GM12878 (cell line): Measurements from ENCODE around the gene SNTA1. TPM values are rescaled to one million over a fixed set of nuclear protein-coding genes. Genes with fewer than 3 reads are reported as not detected.

Experiments
- ATAC-seq: fragments of 200-7000 bp; cut with Tn5 transposase; 3 replicates; pipeline ENCODE4 v1.9.1; 2020; ENCODE audit warnings: mild to moderate bottlenecking, moderate library complexity
- BruUV-seq: library from RNA; stranded (reverse); fragments of 400-500 nt; replicated peaks from 2 replicates; lab custom pipeline; 2021; lab: Mats Ljungman, UMichigan
- CTCF ChIA-PET: fragments of 300-600 bp; sonication (Branson Sonifier 250); formaldehyde crosslinking; extraction: SDS; loops from one replicate; lab custom pipeline; 2021; ENCODE audit warnings: inconsistent platforms; lab: Yijun Ruan, JAX
- POLR2A ChIA-PET: fragments of 350-600 bp; formaldehyde crosslinking; extraction: SDS; loops from one replicate; lab custom pipeline; 2021; ENCODE audit warnings: inconsistent platforms; lab: Charles Lee
- RAD21 ChIA-PET: fragments of 300-600 bp; sonication (Branson Sonifier 250); formaldehyde crosslinking; loops from one replicate; lab custom pipeline; 2023; ENCODE audit warnings: antibody characterized with exemption; ENCODE audit not compliant: unreplicated experiment; lab: Charles Lee
- SMC1A ChIA-PET: fragments of 300-600 bp; sonication (Branson Sonifier 250); formaldehyde crosslinking; loops from one replicate; lab custom pipeline; 2023; ENCODE audit not compliant: unreplicated experiment, uncharacterized antibody; lab: Charles Lee
- DNase-seq: peaks from one replicate; pipeline ENCODE4 v3.0.0-alpha.2; 2011; ENCODE audit warnings: low read depth, low spot score
- FAIRE-seq: peaks from 3 replicates; lab custom pipeline; 2011; peaks lifted over from hg19 to GRCh38; lab: Jason Lieb, UNC
- H2AFZ ChIP-seq: 2 replicates; pipeline ENCODE4 v1.6.0; 2011; ENCODE audit warnings: low read depth, low read length, control low read depth; ENCODE audit not compliant: control insufficient read depth
- H3K27ac ChIP-seq: 2 replicates; pipeline ENCODE4 v1.5.1; 2011; ENCODE audit warnings: control low read depth; ENCODE audit not compliant: control insufficient read depth, insufficient read depth
- H3K27me3 ChIP-seq, 2 experiments: replicated peaks in 1 of 2; 2 replicates each; pipeline versions ENCODE4 v1.6.0 to v1.6.1; 2011; ENCODE audit warnings: low read length in 1 of 2; ENCODE audit not compliant: control insufficient read depth in 2 of 2, insufficient read depth in 2 of 2
- H3K36me3 ChIP-seq, 2 experiments: 2 replicates each; pipeline ENCODE4 v1.5.1; 2011; ENCODE audit warnings: low read length in 1 of 2; ENCODE audit not compliant: control insufficient read depth in 2 of 2, insufficient read depth in 2 of 2
- H3K4me1 ChIP-seq: 2 replicates; pipeline ENCODE4 v1.6.1; 2011; ENCODE audit warnings: mild to moderate bottlenecking, low read length, moderate library complexity, mixed read lengths; ENCODE audit not compliant: control insufficient read depth, insufficient read depth
- H3K4me2 ChIP-seq: 2 replicates; pipeline ENCODE4 v1.6.0; 2011; ENCODE audit warnings: control low read depth; ENCODE audit not compliant: control insufficient read depth, insufficient read depth
- H3K4me3 ChIP-seq: fragments of 200-600 bp; sonication (generic); 2 replicates; pipeline ENCODE4 v1.5.1; 2016
- H3K79me2 ChIP-seq: 2 replicates; pipeline ENCODE4 v1.6.0; 2011; ENCODE audit warnings: low read length; ENCODE audit not compliant: control insufficient read depth, insufficient read depth
- H3K9ac ChIP-seq: 2 replicates; pipeline ENCODE4 v1.8.0; 2011; ENCODE audit warnings: low read length, control low read depth, mixed read lengths; ENCODE audit not compliant: control insufficient read depth, insufficient read depth
- H3K9me3 ChIP-seq: replicated peaks from 3 replicates; pipeline ENCODE4 v1.5.1; 2011; ENCODE audit warnings: mild to moderate bottlenecking, low read length; ENCODE audit not compliant: control insufficient read depth, insufficient read depth
- H4K20me1 ChIP-seq: 2 replicates; pipeline ENCODE4 v1.6.0; 2011; ENCODE audit not compliant: control insufficient read depth, insufficient read depth
- ATF3 ChIP-seq: IDR thresholded peaks from 2 replicates; pipeline ENCODE4 v1.6.1; 2011; ENCODE audit warnings: low read depth, mild to moderate bottlenecking, low read length, moderate library complexity, borderline replicate concordance; ENCODE audit errors: extremely low read depth
- EP300 ChIP-seq, 2 experiments: fragments of 150-350 bp in 1 of 2; IDR thresholded peaks; 2 replicates each; pipeline ENCODE4 v1.6.1; 2011 to 2012; ENCODE audit warnings: low read depth in 2 of 2, low read length in 2 of 2, borderline replicate concordance in 1 of 2, improper control_type of control experiment in 1 of 2, inconsistent platforms in 1 of 2; ENCODE audit not compliant: control insufficient read depth in 1 of 2
- KDM1A ChIP-seq: fragments of 200-600 bp; sonication (generic); IDR thresholded peaks from 2 replicates; pipeline ENCODE4 v1.6.1; 2016; ENCODE audit warnings: borderline replicate concordance
- MTA2 ChIP-seq: fragments of 450-650 bp; IDR thresholded peaks from 2 replicates; pipeline ENCODE4 v1.6.1; 2016; ENCODE audit warnings: low read depth, mild to moderate bottlenecking, moderate library complexity
- MXI1 ChIP-seq: fragments of 150-350 bp; IDR thresholded peaks from 2 replicates; pipeline ENCODE4 v1.6.1; 2011; ENCODE audit warnings: low read depth, mild to moderate bottlenecking, inconsistent platforms, low read length, improper control_type of control experiment
- NFYA ChIP-seq: IDR thresholded peaks from 2 replicates; pipeline ENCODE4 v1.6.1; 2011; ENCODE audit warnings: low read depth, mild to moderate bottlenecking, low read length, improper control_type of control experiment, borderline replicate concordance
- NR2F1 ChIP-seq: fragments of 450-650 bp; conservative IDR thresholded peaks from 2 replicates; pipeline ENCODE4 v1.6.1; 2017; ENCODE audit warnings: mild to moderate bottlenecking
- PAX5 ChIP-seq: IDR thresholded peaks from 2 replicates; pipeline ENCODE4 v1.6.1; 2011; ENCODE audit warnings: low read depth, low read length, borderline replicate concordance
- RAD21 ChIP-seq: IDR thresholded peaks from 2 replicates; pipeline ENCODE4 v1.6.1; 2011; ENCODE audit warnings: mild to moderate bottlenecking, low read depth, low read length, moderate library complexity; ENCODE audit not compliant: insufficient read depth
- RB1 ChIP-seq: fragments of 450-650 bp; formaldehyde crosslinking; IDR thresholded peaks from 2 replicates; pipeline ENCODE4 v1.6.1; 2017; ENCODE audit warnings: mild to moderate bottlenecking, borderline replicate concordance
- TAF1 ChIP-seq: IDR thresholded peaks from 2 replicates; pipeline ENCODE4 v1.6.1; 2011; ENCODE audit warnings: mild to moderate bottlenecking, low read depth, low read length, borderline replicate concordance
- ZBTB4 ChIP-seq: fragments of 450-650 bp; formaldehyde crosslinking; IDR thresholded peaks from 2 replicates; pipeline ENCODE4 v1.4.0; 2022; ENCODE audit warnings: mild to moderate bottlenecking, moderate library complexity
- WGBS: methylation state at CpG from one replicate; pipeline ENCODE4 v1.1.6; 2016; ENCODE audit warnings: low lambda C conversion rate; ENCODE audit not compliant: insufficient replicate concordance, insufficient coverage; ENCODE audit errors: missing lambda C conversion rate; 5-methylcytosine and 5-hydroxymethylcytosine counted together
- in situ Hi-C: fragments of 300-500 bp; cut with MboI; formaldehyde crosslinking; loops from 9 replicates; pipeline ENCODE4 v1.14.3; 2018; ENCODE audit warnings: mixed read lengths
- intact Hi-C: fragments of 100-400 bp; cut with micrococcal nuclease; formaldehyde crosslinking; loops from one replicate; pipeline ENCODE4 v1.14.2; 2022; ENCODE audit not compliant: unreplicated experiment
- polyA plus RNA-seq, 11 experiments: library from polyadenylated mRNA; depleted of rRNA in 4 of 11; unstranded in 6 of 11; stranded (reverse) in 5 of 11; fragments of >200 nt; fragmentation: Nextera tagmentation in 4 of 11; fragmentation: Illumina TruSeq in 1 of 11; extraction: Ambion mirVana in 4 of 11; extraction: Trizol in 1 of 11; gene quantifications; 1 replicate in 1 of 11; 2 replicates in 10 of 11; pipeline versions ENCODE4 v1.2.1 to v1.2.3, GENCODE V29; 2011 to 2016; ENCODE audit warnings: inconsistent platforms in 2 of 11, missing spikeins in 2 of 11, low read depth in 1 of 11
- total RNA-seq, 4 experiments: library from RNA; depleted of rRNA in 3 of 4; stranded (reverse); fragments of >200 nt in 3 of 4; fragmentation: Illumina TruSeq in 1 of 4; extraction: Trizol in 1 of 4; gene quantifications; 2 replicates each; pipeline versions ENCODE4 v1.2.1 to v1.2.3, GENCODE V29; 2013 to 2021

Gene SNTA1
- total and polyA plus RNA-seq, 10 of the 15 experiments (the other 5 are each of a cell fraction or from before 2014, with no cell fraction given) = 0.26 to 5.1 (median 1.8) TPM

- H3K79me2 ChIP-seq = no peaks in the 10 kb centered on the region
Measured at GRCh38 chr20:33482581-33482980, 39.0 kb upstream of the SNTA1 start.

More at GRCh38 chr20:33482581-33482980, 39.0 kb upstream of the SNTA1 start:
- Histone ChIP-seq H3K4me3 (no peak overlapping the region), H4K20me1 (no peaks in the 10 kb centered on the region), H3K36me3 (no peaks in the 10 kb centered on the region), H3K9me3 (no peaks in the 10 kb centered on the region), H3K9ac (no peak overlapping the region), H2AFZ (no peak overlapping the region), H3K4me2 (no peak overlapping the region), H3K27me3 (no peaks in the 10 kb centered on the region), H3K4me1 (no peaks in the 10 kb centered on the region), H3K27ac (no peak overlapping the region)
- ATAC-seq (no peak), FAIRE-seq (no peak), DNase-seq (no peak)
- intact Hi-C loops = no loop called here
- in situ Hi-C loops = no loop called here
- RAD21 ChIA-PET = no interaction called here
- POLR2A ChIA-PET = no interaction called here
- 76% methylated on average over 6 of the region's 6 CpGs for WGBS
- no TSS peak for BruUV-seq
- SMC1A ChIA-PET = no interaction called here
- CTCF ChIA-PET = no interaction called here
- TF ChIP-seq TAF1 = no peak
- TF ChIP-seq ZBTB4 (CRISPR knock-in tag) = no peak
- TF ChIP-seq EP300 (IDR thresholded peaks at IDR 0.05; ENCODE audit: borderline replicate concordance in 1 of 2, control insufficient read depth in 1 of 2, low read depth in 2 of 2, low read length in 2 of 2) = no peak
- TF ChIP-seq MTA2 = no peak
- no peak for TF ChIP-seq RB1
- no peak for TF ChIP-seq ATF3
- TF ChIP-seq RAD21 = no peak
- no peak for TF ChIP-seq KDM1A
- TF ChIP-seq NR2F1 = no peak
- TF ChIP-seq MXI1 = no peak
- no peak for TF ChIP-seq NFYA
- TF ChIP-seq PAX5 = no peak
- TF ChIP-seq, all 136 proteins: peak for 0
